GM12875 (cell line): ENCODE data around the gene ARID3B.

Source experiments
- H3K4me3 ChIP-seq: one replicate; pipeline ENCODE4 v1.5.1; 2011; ENCODE audit warnings: low read depth, low read length, control low read depth
- CTCF ChIP-seq: IDR thresholded peaks from 2 replicates; pipeline ENCODE4 v1.5.1; 2011; ENCODE audit warnings: low read depth, mild to moderate bottlenecking, control low read depth, inconsistent platforms, low read length, moderate library complexity, borderline replicate concordance; ENCODE audit not compliant: insufficient read depth

ARID3B gene

DNA sequence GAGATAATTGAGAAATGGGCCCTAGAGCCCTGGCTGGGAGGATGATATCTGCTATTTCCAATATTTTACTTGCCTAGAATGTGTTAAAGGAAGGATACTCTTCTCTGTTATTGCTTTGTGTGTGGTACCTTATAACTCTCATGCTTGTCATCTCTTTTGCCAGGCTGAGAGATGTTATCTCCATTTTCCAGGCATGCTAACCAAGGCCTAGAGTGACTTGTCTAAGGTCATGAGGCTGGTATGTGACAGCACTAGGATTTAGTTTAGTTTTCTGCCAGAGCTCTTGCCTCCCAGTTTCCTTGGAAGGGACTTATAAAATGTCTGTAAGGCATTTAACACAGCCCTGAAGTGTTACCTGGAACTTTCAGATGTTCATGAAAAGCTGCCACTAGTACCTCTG is 76.0 kb downstream of the ARID3B start:
- peak overlapping the region; percentile 86 for H3K4me3 ChIP-seq
- TF ChIP-seq CTCF = no peak

DNA sequence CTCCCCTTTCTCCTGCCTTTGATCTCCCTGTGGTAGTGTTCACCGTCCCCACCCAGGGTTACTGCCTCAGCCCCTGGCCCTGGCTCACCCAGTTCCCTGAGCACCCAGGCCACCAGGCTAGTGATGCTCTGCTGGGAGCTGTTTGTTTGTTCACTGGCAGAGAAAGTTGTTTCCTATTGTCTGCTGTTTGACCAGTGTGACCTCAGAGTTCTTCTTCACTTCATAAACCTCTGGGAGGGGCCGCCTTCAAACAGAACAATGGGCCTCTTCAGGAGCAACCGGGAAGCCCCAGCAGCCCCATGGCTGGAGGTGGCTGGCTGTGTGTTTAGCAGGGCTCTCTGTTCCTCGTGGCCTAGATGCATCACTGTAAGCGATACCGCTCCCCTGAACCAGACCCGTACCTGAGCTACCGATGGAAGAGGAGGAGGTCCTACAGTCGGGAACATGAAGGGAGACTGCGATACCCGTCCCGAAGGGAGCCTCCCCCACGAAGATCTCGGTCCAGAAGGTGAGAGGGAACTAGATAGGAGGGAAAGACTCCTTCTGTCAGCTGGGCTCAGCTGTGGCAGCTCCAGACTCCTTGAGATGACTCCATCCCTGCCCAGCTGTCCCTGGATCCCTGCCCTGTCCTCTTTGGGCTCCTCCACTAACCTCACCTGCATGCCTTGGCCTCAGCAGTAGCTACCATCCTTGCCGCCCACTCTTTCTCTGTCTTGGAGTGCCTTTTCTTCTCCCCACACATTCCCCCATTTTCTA is 78.0 kb downstream of the ARID3B start:
- no peak overlapping the region for H3K4me3 ChIP-seq
- no peak for TF ChIP-seq CTCF

DNA sequence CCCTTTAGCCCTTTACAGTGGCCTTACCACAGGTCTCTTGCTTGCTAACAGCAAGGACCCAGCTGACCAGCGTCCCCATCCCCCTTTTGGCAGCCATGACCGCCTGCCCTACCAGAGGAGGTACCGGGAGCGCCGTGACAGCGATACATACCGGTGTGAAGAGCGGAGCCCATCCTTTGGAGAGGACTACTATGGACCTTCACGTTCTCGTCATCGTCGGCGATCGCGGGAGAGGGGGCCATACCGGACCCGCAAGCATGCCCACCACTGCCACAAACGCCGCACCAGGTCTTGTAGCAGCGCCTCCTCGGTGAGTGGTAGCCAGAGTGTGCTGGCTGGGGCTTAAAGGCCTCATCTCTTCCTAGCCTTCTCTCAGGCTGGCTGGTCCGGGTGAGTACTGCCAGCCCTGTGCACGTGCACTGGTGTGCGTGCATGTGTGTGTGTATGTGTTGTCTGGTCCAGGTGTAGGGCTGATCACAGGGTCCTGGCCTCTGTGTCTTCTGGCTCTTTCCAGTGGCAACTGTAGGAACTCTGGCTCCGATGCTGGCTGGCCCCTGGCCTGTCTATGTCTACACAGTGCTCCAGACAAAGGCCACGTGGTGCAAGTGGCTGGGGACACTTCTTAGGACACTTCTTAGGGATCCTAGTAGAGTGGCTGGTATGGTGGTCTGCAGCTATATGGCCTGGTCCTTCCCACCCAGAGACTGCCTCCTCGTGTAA is 79.1 kb downstream of the ARID3B start:
- TF ChIP-seq CTCF = no peak
- H3K4me3 ChIP-seq = no peak overlapping the region

DNA sequence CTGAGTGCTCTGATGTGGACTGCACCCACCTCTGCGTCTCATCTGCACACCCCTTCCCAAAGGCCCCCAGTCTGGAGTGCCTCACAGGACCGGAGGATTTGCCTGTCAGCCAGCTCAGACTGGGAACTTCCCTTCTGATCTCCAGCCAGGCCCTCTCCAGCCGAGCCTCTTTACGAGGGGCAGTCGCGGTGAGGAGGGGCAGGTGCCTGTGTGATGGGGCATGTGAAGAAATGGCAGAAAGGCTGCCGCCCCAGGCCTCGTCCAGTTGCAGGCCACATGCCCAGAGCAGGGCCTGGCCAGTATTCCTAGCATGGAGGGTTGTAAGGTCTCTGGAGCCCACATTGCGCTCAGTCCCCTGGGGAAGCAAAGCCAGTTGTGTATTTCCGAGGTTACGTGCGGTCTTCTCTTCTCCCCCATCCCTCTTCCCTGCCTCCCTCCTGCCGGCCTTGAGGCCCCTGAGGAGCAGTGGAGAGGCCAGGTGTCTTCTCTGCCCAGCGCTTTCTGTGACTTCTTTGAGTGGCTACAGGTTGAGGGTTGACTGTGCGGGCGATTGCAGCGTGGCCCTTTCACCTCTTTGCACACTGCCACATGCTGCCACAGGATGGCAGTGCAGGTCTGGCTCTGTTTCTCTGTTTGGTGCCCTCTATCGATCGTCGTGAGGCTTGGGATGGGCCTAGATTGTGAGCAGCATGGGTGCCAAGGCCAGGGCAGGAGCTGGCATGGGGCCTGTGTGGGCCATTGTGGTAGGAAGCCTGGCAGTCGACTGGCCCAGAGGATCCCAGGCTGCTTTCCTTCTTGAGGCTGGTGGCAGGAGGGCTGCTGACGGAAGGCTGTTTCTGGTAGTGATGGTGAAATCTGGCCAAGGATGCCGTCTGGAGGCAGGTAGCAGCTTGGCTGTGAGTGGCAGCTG is 79.9 kb downstream of the ARID3B start:
- peak; percentile 99 for TF ChIP-seq CTCF
- H3K4me3 ChIP-seq = no peak overlapping the region

- no peak overlapping the region for H3K4me3 ChIP-seq
- TF ChIP-seq CTCF = no peak
These were observed 80.5 kb downstream of the ARID3B start for GRCh38 chr15:74621546-74621920.

- no peak for TF ChIP-seq CTCF
- no peak overlapping the region for H3K4me3 ChIP-seq
These were observed 80.9 kb downstream of the ARID3B start for GRCh38 chr15:74621936-74622335.
